Measurements from ENCODE around the gene CCNF.
"Not testable (repeated sequence)": the region's sequence is repeated elsewhere in the genome, so short reads cannot be mapped to it uniquely, and the experiment has no call there.

The CCNF gene

DNA sequence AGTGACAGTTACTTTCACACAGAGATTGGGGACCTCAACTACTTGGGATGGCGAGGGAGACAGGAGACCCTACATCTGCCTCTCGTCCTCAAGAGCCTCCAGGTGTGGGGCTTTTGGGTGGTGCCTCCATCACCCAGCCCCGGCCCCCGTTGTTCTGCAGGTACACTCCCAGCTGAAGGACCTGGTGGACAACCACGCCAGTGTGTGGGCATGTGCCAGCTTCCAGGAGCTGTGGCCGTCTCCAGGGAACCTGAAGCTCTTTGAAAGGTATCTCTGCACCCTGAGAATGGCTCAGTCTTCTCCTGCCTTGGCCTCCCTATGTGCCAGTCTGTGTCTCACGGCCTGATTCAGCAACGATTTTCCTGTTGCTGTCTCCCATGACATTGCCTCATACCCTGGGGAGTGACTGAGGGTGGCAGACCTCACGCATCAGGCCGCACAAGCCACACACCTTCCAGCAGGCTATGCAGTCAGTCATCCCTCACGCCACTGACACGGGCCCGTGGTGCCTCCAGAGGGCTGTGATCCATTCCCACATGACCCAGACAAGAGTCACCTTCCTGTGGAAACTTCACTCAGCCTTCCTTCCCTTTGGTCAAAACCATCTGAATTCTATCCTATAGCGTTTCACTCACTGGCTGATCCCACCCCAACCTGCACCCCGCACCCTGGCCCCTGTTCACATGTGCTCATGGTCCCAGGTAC lies 3.7 kb downstream of the CCNF start:
- ChIA-PET POLR2A (no interaction called here), CTCF (interaction anchor here (1.5 kb wide), 1 partner anchor 36 kb away, joined by 4 read pairs; no protein-coding TSS in a partner anchor)
- no peak for DNase-seq (ENCODE audit: extremely low spot score)
- TF ChIP-seq, protein P1, sequence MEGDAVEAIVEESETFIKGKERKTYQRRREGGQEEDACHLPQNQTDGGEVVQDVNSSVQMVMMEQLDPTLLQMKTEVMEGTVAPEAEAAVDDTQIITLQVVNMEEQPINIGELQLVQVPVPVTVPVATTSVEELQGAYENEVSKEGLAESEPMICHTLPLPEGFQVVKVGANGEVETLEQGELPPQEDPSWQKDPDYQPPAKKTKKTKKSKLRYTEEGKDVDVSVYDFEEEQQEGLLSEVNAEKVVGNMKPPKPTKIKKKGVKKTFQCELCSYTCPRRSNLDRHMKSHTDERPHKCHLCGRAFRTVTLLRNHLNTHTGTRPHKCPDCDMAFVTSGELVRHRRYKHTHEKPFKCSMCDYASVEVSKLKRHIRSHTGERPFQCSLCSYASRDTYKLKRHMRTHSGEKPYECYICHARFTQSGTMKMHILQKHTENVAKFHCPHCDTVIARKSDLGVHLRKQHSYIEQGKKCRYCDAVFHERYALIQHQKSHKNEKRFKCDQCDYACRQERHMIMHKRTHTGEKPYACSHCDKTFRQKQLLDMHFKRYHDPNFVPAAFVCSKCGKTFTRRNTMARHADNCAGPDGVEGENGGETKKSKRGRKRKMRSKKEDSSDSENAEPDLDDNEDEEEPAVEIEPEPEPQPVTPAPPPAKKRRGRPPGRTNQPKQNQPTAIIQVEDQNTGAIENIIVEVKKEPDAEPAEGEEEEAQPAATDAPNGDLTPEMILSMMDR (IDR thresholded peaks at IDR 0.05; ENCODE audit: control extremely low read depth, extremely low read depth, low read depth, missing control alignments): no peak

DNA sequence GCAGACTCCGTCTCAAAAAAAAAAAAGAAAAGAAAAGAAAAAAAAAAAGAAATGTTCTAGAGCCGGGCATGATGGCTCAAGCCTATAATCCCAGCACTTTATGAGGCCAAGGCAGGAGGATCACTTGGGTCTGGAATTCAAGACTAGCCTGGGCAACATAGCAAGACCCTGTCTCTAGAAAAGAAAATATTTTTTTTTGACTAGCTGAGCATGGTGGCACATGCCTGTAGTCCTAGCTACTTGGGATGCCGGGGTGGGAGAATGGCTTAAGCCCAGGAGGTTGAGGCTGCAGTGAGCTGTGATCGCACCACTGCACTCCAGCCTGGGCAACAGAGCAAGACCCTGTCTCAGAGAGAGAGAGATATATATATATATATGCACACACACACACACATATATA lies 6.0 kb downstream of the CCNF start:
- DNase-seq (ENCODE audit: extremely low spot score); POLR2A ChIA-PET: not testable (repeated sequence)
- CTCF ChIA-PET: interaction anchor here (1.0 kb wide), 1 partner anchor 431 kb away, joined by 3 read pairs; no protein-coding TSS in a partner anchor

DNA sequence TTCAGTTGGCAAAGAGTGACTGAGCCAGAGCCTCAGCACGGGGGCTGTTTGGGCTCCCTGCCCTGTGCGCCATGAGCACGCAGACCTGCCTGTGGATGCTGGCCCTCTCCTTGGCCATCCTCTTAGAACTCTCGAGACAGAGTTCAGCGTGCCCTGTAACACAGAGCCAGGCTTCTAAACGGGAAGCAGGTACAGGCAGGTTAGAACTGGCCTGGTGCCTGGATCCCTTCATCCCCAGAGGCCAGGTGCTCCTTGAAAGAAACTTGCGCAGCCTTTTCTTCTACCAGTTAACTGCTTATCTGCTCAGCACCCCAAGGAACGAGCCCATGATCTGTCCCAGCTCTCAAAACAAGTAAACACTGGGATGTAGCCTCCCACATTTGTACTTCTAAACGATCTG lies 6.9 kb downstream of the CCNF start:
- no peak for DNase-seq (ENCODE audit: extremely low spot score)
- TF ChIP-seq, protein P1 (IDR thresholded peaks at IDR 0.05; ENCODE audit: control extremely low read depth, extremely low read depth, low read depth, missing control alignments): no peak
- POLR2A ChIA-PET: interaction anchor here (0.7 kb wide), 1 partner anchor 1674 kb away, joined by 4 read pairs; no protein-coding TSS in a partner anchor
- CTCF ChIA-PET: interaction anchor here (1.0 kb wide), 1 partner anchor 432 kb away, joined by 3 read pairs; no protein-coding TSS in a partner anchor

DNA sequence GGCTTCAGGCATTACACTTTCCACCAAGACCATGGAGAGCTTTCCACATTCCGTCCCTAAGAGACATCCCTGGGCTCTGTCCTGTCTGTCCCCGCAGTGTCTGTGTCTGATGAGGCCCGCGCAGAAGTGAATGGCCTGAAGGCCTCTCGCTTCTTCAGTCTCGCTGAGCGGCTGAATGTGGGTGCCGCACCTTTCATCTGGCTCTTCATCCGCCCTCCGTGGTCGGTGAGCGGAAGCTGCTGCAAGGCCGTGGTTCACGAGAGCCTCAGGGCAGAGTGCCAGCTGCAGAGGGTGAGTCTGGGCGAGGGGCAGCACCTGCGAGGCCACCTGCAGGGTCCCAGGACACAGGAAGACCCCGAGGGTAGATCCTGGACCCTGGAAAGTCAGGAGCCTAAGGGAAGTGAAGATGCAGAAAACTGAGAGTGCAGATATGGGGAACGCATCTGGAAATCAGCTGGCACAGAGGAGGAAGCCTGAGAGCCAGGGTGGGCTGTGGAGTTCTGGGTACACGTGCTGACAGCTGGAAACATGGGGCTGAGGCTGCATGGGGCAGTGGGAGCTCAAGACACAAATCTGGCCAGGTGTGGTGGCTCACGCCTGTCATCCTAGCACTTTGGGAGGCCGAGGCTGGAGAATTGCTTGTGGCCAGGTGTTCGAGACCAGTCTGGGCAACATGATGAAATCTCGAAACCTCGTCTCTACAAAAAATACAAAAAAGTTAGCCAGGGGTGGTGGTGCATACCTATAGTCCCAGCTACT lies 8.0 kb downstream of the CCNF start:
- CTCF ChIA-PET: interaction anchor here (1.2 kb wide), 1 partner anchor 157 kb away, joined by 3 read pairs; no protein-coding TSS in a partner anchor
- TF ChIP-seq, protein P1 (IDR thresholded peaks at IDR 0.05; ENCODE audit: control extremely low read depth, extremely low read depth, low read depth, missing control alignments): no peak
- POLR2A ChIA-PET: no interaction called here
- no peak for DNase-seq (ENCODE audit: extremely low spot score)

DNA sequence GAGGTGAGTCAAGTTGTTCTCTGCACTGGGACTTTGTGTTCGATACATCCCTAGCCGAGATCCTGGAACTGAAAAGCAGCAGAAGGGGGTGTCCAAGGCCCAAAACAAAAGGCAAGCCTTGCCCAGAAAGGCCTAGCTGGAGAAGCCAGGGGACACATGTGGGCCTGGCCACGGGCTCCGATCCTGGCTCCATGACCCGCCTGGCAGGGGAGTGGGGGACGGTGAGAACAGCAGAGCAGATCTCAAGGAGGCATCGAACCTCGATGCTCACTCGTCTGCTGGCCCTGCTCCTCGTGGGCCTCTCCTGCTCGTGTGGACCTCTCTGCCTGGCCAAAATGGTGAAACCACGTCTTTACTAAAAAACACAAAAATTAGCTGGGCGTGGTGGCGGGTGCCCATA lies 8.9 kb downstream of the CCNF start:
- TF ChIP-seq, protein P1 (IDR thresholded peaks at IDR 0.05; ENCODE audit: control extremely low read depth, extremely low read depth, low read depth, missing control alignments): no peak
- no peak for DNase-seq (ENCODE audit: extremely low spot score)
- CTCF ChIA-PET: interaction anchor here (1.2 to 2.4 kb wide), 2 partner anchors 63 to 158 kb away, joined by 3 to 9 read pairs; no protein-coding TSS in a partner anchor
- POLR2A ChIA-PET: interaction anchor here (0.7 kb wide), 1 partner anchor 242 kb away, joined by 6 read pairs; no protein-coding TSS in a partner anchor

DNA sequence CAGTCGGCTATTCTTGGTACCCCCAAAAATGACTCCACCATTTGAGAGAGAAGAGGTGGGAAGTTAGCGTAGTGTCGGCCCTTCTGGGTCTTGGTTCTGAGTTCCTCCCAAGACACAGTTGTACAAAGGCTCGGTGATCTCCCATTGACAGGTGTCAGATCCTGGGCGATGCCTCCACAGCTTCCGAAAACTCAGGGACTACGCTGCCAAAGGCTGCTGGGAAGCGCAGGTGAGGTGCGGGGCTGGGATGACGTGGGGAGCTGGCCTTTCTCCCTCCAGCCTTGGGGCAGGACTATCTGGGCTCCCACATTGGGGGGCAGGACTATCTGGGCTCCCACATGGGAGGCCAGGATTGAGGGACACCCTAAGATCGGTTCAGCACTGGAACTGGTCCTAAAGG lies 10.4 kb downstream of the CCNF start:
- DNase-seq (ENCODE audit: extremely low spot score): no peak
- POLR2A ChIA-PET: interaction anchor here (0.7 kb wide), 1 partner anchor 284 kb away, joined by 3 read pairs; the partner anchor contains the start of gene TRAF7
- CTCF ChIA-PET: interaction anchor here (1.2 to 2.4 kb wide), 4 partner anchors 9 to 182 kb away, joined by 3 to 9 read pairs (median 5); no protein-coding TSS in a partner anchor
- TF ChIP-seq, protein P1 (IDR thresholded peaks at IDR 0.05; ENCODE audit: control extremely low read depth, extremely low read depth, low read depth, missing control alignments): no peak

DNA sequence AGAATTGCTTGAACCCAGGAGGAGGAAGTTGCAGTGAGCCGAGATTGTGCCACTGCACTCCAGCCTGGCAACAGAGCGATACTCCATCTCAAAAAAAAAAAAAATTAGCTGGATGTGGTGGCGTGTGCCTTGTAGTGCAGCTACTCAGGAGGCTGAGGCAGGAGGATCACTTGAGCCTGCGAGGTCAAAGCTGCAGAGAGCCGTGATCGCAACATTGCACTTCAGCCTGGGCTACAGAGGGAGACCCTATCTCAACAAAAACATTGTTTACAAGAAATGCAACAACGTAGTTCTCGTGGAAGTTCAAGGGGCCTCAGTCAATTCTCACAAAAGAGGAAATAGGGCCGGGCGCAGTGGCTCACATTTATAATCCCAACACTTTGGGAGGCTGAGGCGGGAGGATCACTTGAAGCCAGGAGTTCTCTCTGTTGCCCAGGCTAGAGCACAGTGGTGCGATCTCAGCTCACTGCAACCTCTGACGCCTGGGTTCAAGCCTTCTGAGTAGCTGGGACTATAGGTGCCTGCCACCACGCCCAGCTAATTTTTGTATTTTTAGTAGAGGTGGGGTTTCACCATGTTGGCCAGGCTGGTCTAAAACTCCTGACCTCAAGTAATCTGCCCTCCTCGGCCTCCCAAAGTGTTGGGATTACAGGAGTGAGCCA lies 12.0 kb downstream of the CCNF start:
- POLR2A ChIA-PET: interaction anchor here (0.6 kb wide), 1 partner anchor 123 kb away, joined by 3 read pairs; no protein-coding TSS in a partner anchor
- CTCF ChIA-PET: interaction anchor here (1.3 to 3.2 kb wide), 3 partner anchors 11 to 47 kb away, joined by 3 to 12 read pairs (median 6); no protein-coding TSS in a partner anchor
- DNase-seq (ENCODE audit: extremely low spot score): not testable (repeated sequence)
